Measurements from ENCODE around the gene ATG7.

DNA sequence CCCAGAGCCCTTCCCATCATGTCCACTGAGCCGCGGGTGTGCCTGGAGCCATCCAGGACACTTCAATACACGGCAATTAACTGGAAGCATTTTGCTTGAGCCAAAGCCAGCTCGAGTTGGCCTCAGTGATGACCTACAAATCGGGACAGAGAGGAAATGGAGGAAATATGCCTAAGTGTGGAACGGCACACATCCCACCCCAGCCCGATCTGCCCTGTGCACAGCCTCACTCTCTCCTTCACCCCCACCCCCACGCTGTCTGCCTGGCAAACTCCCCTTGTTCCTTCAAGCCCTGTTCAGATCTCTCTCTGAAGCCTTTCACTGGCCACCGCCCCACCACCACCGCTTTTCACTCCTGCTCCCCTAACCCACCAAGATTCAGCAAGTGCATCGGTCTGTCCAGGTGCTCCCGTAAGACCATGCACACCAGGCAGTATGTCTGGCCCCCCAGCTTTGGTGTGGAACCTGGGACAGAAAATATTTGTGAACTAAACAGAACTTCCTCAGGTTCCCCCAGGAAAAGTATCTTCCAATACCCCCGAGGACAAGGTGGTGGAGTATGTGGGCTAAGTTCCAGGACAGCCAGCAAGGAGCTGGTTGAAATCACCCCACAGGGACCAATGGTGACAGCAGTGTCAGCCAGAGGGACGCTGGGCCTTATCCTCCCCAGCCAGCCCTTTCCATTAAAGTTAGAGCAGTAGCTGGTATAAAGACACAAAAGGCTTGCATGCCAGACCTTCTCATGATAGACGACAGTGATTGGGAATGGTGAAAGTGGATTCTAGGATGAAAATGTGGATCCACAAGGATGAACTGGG, 287.8 kb downstream of the ATG7 start:
- TF ChIP-seq, protein P1, sequence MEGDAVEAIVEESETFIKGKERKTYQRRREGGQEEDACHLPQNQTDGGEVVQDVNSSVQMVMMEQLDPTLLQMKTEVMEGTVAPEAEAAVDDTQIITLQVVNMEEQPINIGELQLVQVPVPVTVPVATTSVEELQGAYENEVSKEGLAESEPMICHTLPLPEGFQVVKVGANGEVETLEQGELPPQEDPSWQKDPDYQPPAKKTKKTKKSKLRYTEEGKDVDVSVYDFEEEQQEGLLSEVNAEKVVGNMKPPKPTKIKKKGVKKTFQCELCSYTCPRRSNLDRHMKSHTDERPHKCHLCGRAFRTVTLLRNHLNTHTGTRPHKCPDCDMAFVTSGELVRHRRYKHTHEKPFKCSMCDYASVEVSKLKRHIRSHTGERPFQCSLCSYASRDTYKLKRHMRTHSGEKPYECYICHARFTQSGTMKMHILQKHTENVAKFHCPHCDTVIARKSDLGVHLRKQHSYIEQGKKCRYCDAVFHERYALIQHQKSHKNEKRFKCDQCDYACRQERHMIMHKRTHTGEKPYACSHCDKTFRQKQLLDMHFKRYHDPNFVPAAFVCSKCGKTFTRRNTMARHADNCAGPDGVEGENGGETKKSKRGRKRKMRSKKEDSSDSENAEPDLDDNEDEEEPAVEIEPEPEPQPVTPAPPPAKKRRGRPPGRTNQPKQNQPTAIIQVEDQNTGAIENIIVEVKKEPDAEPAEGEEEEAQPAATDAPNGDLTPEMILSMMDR (IDR thresholded peaks at IDR 0.05) = no peak
- TF ChIP-seq BHLHE40 (IDR thresholded peaks at IDR 0.05; ENCODE audit: low read depth, low read length) = no peak
- TF ChIP-seq RAD21 (conservative IDR thresholded peaks at IDR 0.05 in 1 of 2, IDR thresholded peaks at IDR 0.05 in 1 of 2) = no peak
- no peak for TF ChIP-seq POLR2A (IDR thresholded peaks at IDR 0.05; ENCODE audit: low read length)
- TF ChIP-seq, protein P2, sequence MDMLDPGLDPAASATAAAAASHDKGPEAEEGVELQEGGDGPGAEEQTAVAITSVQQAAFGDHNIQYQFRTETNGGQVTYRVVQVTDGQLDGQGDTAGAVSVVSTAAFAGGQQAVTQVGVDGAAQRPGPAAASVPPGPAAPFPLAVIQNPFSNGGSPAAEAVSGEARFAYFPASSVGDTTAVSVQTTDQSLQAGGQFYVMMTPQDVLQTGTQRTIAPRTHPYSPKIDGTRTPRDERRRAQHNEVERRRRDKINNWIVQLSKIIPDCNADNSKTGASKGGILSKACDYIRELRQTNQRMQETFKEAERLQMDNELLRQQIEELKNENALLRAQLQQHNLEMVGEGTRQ (IDR thresholded peaks at IDR 0.05) = no peak
- TF ChIP-seq CHD4 (IDR thresholded peaks at IDR 0.05; ENCODE audit: borderline replicate concordance) = no peak
- no peak for TF ChIP-seq FOSB (CRISPR knock-in tag; IDR thresholded peaks at IDR 0.05)
- TF ChIP-seq, protein P3, sequence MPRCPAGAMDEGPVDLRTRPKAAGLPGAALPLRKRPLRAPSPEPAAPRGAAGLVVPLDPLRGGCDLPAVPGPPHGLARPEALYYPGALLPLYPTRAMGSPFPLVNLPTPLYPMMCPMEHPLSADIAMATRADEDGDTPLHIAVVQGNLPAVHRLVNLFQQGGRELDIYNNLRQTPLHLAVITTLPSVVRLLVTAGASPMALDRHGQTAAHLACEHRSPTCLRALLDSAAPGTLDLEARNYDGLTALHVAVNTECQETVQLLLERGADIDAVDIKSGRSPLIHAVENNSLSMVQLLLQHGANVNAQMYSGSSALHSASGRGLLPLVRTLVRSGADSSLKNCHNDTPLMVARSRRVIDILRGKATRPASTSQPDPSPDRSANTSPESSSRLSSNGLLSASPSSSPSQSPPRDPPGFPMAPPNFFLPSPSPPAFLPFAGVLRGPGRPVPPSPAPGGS (IDR thresholded peaks at IDR 0.05) = no peak

All from A549 (cell line).